HepG2 (cell line): ENCODE results near the gene RAC3. TPM values are rescaled to one million over a fixed set of nuclear protein-coding genes. Genes with fewer than 3 reads are reported as not detected.
A peak's percentile ranks its signal among the peaks of the same experiment; 100 is the strongest.

ENCODE experiments used
- DRAP1 ChIP-seq: IDR thresholded peaks from 2 replicates; pipeline ENCODE4 v1.6.1; 2016; ENCODE audit warnings: missing genetic modification reagents, missing compliant biosample characterization
- GFI1 ChIP-seq: sonication (generic); formaldehyde crosslinking; IDR thresholded peaks from 2 replicates; pipeline ENCODE4 v1.5.0; 2020; ENCODE audit warnings: missing genetic modification reagents, mild to moderate bottlenecking, borderline replicate concordance
- IRF9 ChIP-seq: sonication (generic); formaldehyde crosslinking; IDR thresholded peaks from 2 replicates; pipeline ENCODE4 v1.8.0; 2022; ENCODE audit warnings: missing genetic modification reagents, mild to moderate bottlenecking, borderline replicate concordance
- MTA1 ChIP-seq: sonication (generic); formaldehyde crosslinking; IDR thresholded peaks from 2 replicates; pipeline ENCODE4 v1.4.0; 2020; ENCODE audit warnings: missing genetic modification reagents, mild to moderate bottlenecking, borderline replicate concordance
- SP5 ChIP-seq: IDR thresholded peaks from 2 replicates; pipeline ENCODE4 v1.6.1; 2016; ENCODE audit warnings: low read depth, borderline replicate concordance
- TERF1 ChIP-seq: sonication (generic); formaldehyde crosslinking; IDR thresholded peaks from 2 replicates; pipeline ENCODE4 v1.8.0; 2022; ENCODE audit warnings: mild to moderate bottlenecking, missing genetic modification reagents, moderate library complexity
- TRAFD1 ChIP-seq: sonication (generic); formaldehyde crosslinking; IDR thresholded peaks from 2 replicates; pipeline ENCODE4 v1.5.1; 2020; ENCODE audit warnings: missing genetic modification reagents, mild to moderate bottlenecking, borderline replicate concordance
- ZBTB1 ChIP-seq: sonication (generic); formaldehyde crosslinking; IDR thresholded peaks from 2 replicates; pipeline ENCODE4 v1.4.0; 2020; ENCODE audit warnings: missing genetic modification reagents, borderline replicate concordance
- ZNF576 ChIP-seq: sonication (generic); formaldehyde crosslinking; IDR thresholded peaks from 2 replicates; pipeline ENCODE4 v1.4.0; 2020; ENCODE audit warnings: mild to moderate bottlenecking, missing genetic modification reagents
- ZNF607 ChIP-seq: sonication (generic); formaldehyde crosslinking; IDR thresholded peaks from 2 replicates; pipeline ENCODE4 v1.5.1; 2020; ENCODE audit warnings: missing genetic modification reagents, mild to moderate bottlenecking, borderline replicate concordance
- ZXDC ChIP-seq: sonication (generic); formaldehyde crosslinking; IDR thresholded peaks from 2 replicates; pipeline ENCODE4 v1.5.0; 2020; ENCODE audit warnings: mild to moderate bottlenecking, missing genetic modification reagents
- polyA plus RNA-seq, 8 experiments: library from polyadenylated mRNA; depleted of rRNA in 3 of 8; stranded (reverse) in 7 of 8; unstranded in 1 of 8; fragments of >200 nt; fragmentation: Illumina TruSeq in 4 of 8; extraction: Trizol in 4 of 8; gene quantifications; 2 replicates each; pipeline versions ENCODE4 v1.2.1 to v1.2.3, GENCODE V29; 2011 to 2016; ENCODE audit warnings: low read depth in 4 of 8, missing spikeins in 1 of 8, mixed read lengths in 1 of 8; ENCODE audit not compliant: insufficient read depth in 1 of 8
- total RNA-seq, 5 experiments: library from RNA; depleted of rRNA; stranded (reverse); fragments of >200 nt; fragmentation: Illumina TruSeq; extraction: Trizol; gene quantifications; 2 replicates each; pipeline ENCODE4 v1.2.3, GENCODE V29; 2016; ENCODE audit warnings: low read depth in 1 of 5

Gene RAC3
- total and polyA plus RNA-seq, 2 of the 13 experiments (the other 11 are each of a cell fraction or from before 2014, with no cell fraction given) = 10.5 to 21.3 TPM

GRCh38 chr17:82019690-82020571 lies 11.5 kb upstream of the RAC3 start (continued):
- TF ChIP-seq ZXDC (CRISPR knock-in tag) (no peak; the same call in 1 of the 2 replicates), TRAFD1 (CRISPR knock-in tag) (no peak), MTA1 (CRISPR knock-in tag) (no peak), TERF1 (no peak), IRF9 (CRISPR knock-in tag) (peak; percentile 18; the same call in 1 of the 2 replicates), SP5 (CRISPR knock-in tag) (peak; percentile 5; the same call in 1 of the 2 replicates), ZNF607 (CRISPR knock-in tag) (no peak), ZNF576 (CRISPR knock-in tag) (no peak), DRAP1 (0 out of 2 replicates have a peak, but pooled peaks have one; percentile 31), ZBTB1 (no peak), GFI1 (CRISPR knock-in tag) (no peak)
